Stimulated activated memory B cell treated with anti-CD40 and anti-IgM and Interleukin-4, amounts not matched to agents 10 μg/mL and 1 μg/mL and 100 μg/mL, for 72 hours (primary cell): Measurements from ENCODE around the gene SH3RF1.

Experiments
- ATAC-seq: fragments of 150-1000 bp; cut with Tn5 transposase; 2 replicates; pipeline ENCODE4 v1.10.0; 2021
- H3K27ac Mint-ChIP-seq: one replicate; pipeline ENCODE4 v1.8.0; 2022; ENCODE audit warnings: mild to moderate bottlenecking, mixed read lengths
- H3K27me3 Mint-ChIP-seq: one replicate; pipeline ENCODE4 v1.8.0; 2022; ENCODE audit warnings: mixed read lengths
- H3K36me3 Mint-ChIP-seq: one replicate; pipeline ENCODE4 v1.8.0; 2022; ENCODE audit warnings: mixed read lengths
- H3K4me1 Mint-ChIP-seq: one replicate; pipeline ENCODE4 v1.8.0; 2022; ENCODE audit warnings: mixed read lengths
- H3K4me3 Mint-ChIP-seq: one replicate; pipeline ENCODE4 v1.8.0; 2022; ENCODE audit warnings: mild to moderate bottlenecking, moderate library complexity, mixed read lengths
- H3K9me3 Mint-ChIP-seq: one replicate; pipeline ENCODE4 v1.8.0; 2022; ENCODE audit warnings: mixed read lengths

The SH3RF1 gene

GRCh38 chr4:169050881-169051760, 219.6 kb downstream of the SH3RF1 start:
- Mint-ChIP-seq H3K4me3 (no peak overlapping the region), H3K27ac (no peak overlapping the region), H3K9me3 (no peaks in the 10 kb centered on the region), H3K27me3 (peaks cover 11% of the 10 kb centered on the region), H3K4me1 (no peaks in the 10 kb centered on the region), H3K36me3 (no peaks in the 10 kb centered on the region)
- ATAC-seq = no peak

- Mint-ChIP-seq H3K36me3 (no peaks in the 10 kb centered on the region), H3K4me1 (no peaks in the 10 kb centered on the region), H3K27ac (no peak overlapping the region), H3K27me3 (peaks cover 6% of the 10 kb centered on the region), H3K9me3 (no peaks in the 10 kb centered on the region), H3K4me3 (no peak overlapping the region)
- ATAC-seq = no peak
These were observed 220.5 kb downstream of the SH3RF1 start for GRCh38 chr4:169050284-169050683.

- H3K4me1 Mint-ChIP-seq = no peaks in the 10 kb centered on the region
- ATAC-seq = no peak
- peaks cover 6% of the 10 kb centered on the region for H3K27me3 Mint-ChIP-seq
- H3K9me3 Mint-ChIP-seq = no peaks in the 10 kb centered on the region
- no peak overlapping the region for H3K4me3 Mint-ChIP-seq
- H3K36me3 Mint-ChIP-seq = no peaks in the 10 kb centered on the region
- no peak overlapping the region for H3K27ac Mint-ChIP-seq
These were observed 221.8 kb downstream of the SH3RF1 start for GRCh38 chr4:169048868-169049414.

GRCh38 chr4:169047956-169048355, 222.8 kb downstream of the SH3RF1 start:
- no peak for ATAC-seq
- H3K27me3 Mint-ChIP-seq = peaks cover 6% of the 10 kb centered on the region
- no peak overlapping the region for H3K4me3 Mint-ChIP-seq
- H3K4me1 Mint-ChIP-seq = no peaks in the 10 kb centered on the region
- H3K9me3 Mint-ChIP-seq = no peaks in the 10 kb centered on the region
- no peak overlapping the region for H3K27ac Mint-ChIP-seq
- H3K36me3 Mint-ChIP-seq = no peaks in the 10 kb centered on the region

GRCh38 chr4:169045862-169046584, 224.7 kb downstream of the SH3RF1 start:
- Mint-ChIP-seq H3K9me3 (no peaks in the 10 kb centered on the region), H3K36me3 (no peaks in the 10 kb centered on the region), H3K27ac (no peak overlapping the region), H3K4me3 (no peak overlapping the region), H3K27me3 (peaks cover 6% of the 10 kb centered on the region), H3K4me1 (no peaks in the 10 kb centered on the region)
- no peak for ATAC-seq

GRCh38 chr4:169044714-169045447, 225.9 kb downstream of the SH3RF1 start:
- H3K27ac Mint-ChIP-seq = no peak overlapping the region
- H3K27me3 Mint-ChIP-seq = peaks cover 6% of the 10 kb centered on the region
- ATAC-seq = no peak
- no peaks in the 10 kb centered on the region for H3K9me3 Mint-ChIP-seq
- no peaks in the 10 kb centered on the region for H3K36me3 Mint-ChIP-seq
- H3K4me3 Mint-ChIP-seq = no peak overlapping the region
- no peaks in the 10 kb centered on the region for H3K4me1 Mint-ChIP-seq
